OCI-LY7 (cell line): Measurements from ENCODE around the gene MAPT.

Experiments used
- CTCF ChIP-seq: fragments of 200-600 bp; sonication (generic); conservative IDR thresholded peaks from 2 replicates; pipeline ENCODE4 v1.5.1; 2014; ENCODE audit warnings: mild to moderate bottlenecking, antibody characterized with exemption, low read length, moderate library complexity, mixed read lengths
- EZH2phosphoT487 ChIP-seq: fragments of 200-600 bp; sonication (generic); IDR thresholded peaks from 2 replicates; pipeline ENCODE4 v1.6.1; 2018; ENCODE audit warnings: low read depth, borderline replicate concordance, mild to moderate bottlenecking, mixed run types, antibody characterized with exemption, low read length, moderate library complexity, mixed read lengths

- TF ChIP-seq CTCF (no peak), EZH2phosphoT487 (no peak)
These were observed 131.3 kb downstream of the MAPT start for GRCh38 chr17:46025510-46026165.
